A549 (cell line): ENCODE measurements around the gene SIX2. TPM values are rescaled to one million over a fixed set of nuclear protein-coding genes. Genes with fewer than 3 reads are reported as not detected.

Experiments
- ATAC-seq, 2 experiments: fragments of 200-7000 bp in 1 of 2; fragments of >200 bp in 1 of 2; cut with Nextera tagmentation in 1 of 2; cut with Tn5 transposase in 1 of 2; 3 replicates each; pipeline versions ENCODE4 v1.8.0 to v1.9.1; 2018 to 2020; ENCODE audit warnings: mild to moderate bottlenecking in 1 of 2, moderate library complexity in 1 of 2
- CTCF ChIA-PET: fragments of 300-600 bp; sonication (Branson Sonifier 250); formaldehyde crosslinking; extraction: SDS; loops from one replicate; lab custom pipeline; 2021; ENCODE audit warnings: antibody characterized with exemption, inconsistent platforms; lab: Yijun Ruan, JAX
- POLR2A ChIA-PET: fragments of 350-600 bp; formaldehyde crosslinking; extraction: SDS; loops from one replicate; lab custom pipeline; 2021; ENCODE audit warnings: antibody characterized with exemption, inconsistent platforms; lab: Yijun Ruan, JAX
- DNase-seq, 2 experiments: peaks; one replicate each; pipeline versions ENCODE4 v3.0.0 to v3.0.0-alpha.2; 2011 to 2016; ENCODE audit warnings: low read depth in 1 of 2, low spot score in 1 of 2
- FAIRE-seq: peaks from 2 replicates; lab custom pipeline; 2011; peaks lifted over from hg19 to GRCh38; lab: Jason Lieb, UNC
- H3K27ac ChIP-seq, 2 experiments: fragments of >200 bp; sonication (Bioruptor Twin); formaldehyde crosslinking; 3 replicates each; pipeline ENCODE4 v1.5.1; 2016 to 2017
- H3K4me1 ChIP-seq: fragments of >200 bp; sonication (Bioruptor Twin); formaldehyde crosslinking; 3 replicates; pipeline ENCODE4 v1.6.1; 2016
- H3K4me2 ChIP-seq: fragments of >200 bp; sonication (Bioruptor Twin); formaldehyde crosslinking; 3 replicates; pipeline ENCODE4 v1.6.1; 2016
- H3K4me3 ChIP-seq: fragments of >200 bp; sonication (Bioruptor Twin); formaldehyde crosslinking; 3 replicates; pipeline ENCODE4 v1.5.1; 2016
- H3K9me3 ChIP-seq: fragments of >200 bp; sonication (Bioruptor Twin); formaldehyde crosslinking; 3 replicates; pipeline ENCODE4 v1.6.1; 2016
- ATOH8 ChIP-seq: fragments of 250-450 bp; sonication (Bioruptor Pico); IDR thresholded peaks from 2 replicates; pipeline ENCODE4 v1.5.0; 2020; ENCODE audit warnings: low read depth, mild to moderate bottlenecking, moderate library complexity
- CBX2 ChIP-seq: fragments of 200-600 bp; sonication (generic); IDR thresholded peaks from 2 replicates; pipeline ENCODE4 v1.6.1; 2016; ENCODE audit warnings: low read depth, mild to moderate bottlenecking, borderline replicate concordance
- CBX8 ChIP-seq: fragments of 200-600 bp; sonication (generic); IDR thresholded peaks from 2 replicates; pipeline ENCODE4 v1.6.1; 2016
- CEBPB ChIP-seq, 2 experiments: fragments of >200 bp in 1 of 2; sonication (Bioruptor Twin) in 1 of 2; formaldehyde crosslinking in 1 of 2; IDR thresholded peaks; 2 replicates each; pipeline ENCODE4 v1.6.1; 2012 to 2016
- CTCF ChIP-seq: fragments of >200 bp; sonication (Bioruptor Twin); formaldehyde crosslinking; IDR thresholded peaks from 3 replicates; pipeline ENCODE4 v1.5.1; 2016
- E2F6 ChIP-seq: IDR thresholded peaks from 2 replicates; pipeline ENCODE4 v1.6.1; 2012; ENCODE audit warnings: low read depth, borderline replicate concordance
- ESRRA ChIP-seq: fragments of 150-350 bp; IDR thresholded peaks from 2 replicates; pipeline ENCODE4 v1.6.1; 2014; ENCODE audit warnings: mild to moderate bottlenecking, low read length, borderline replicate concordance
- FOXS1 ChIP-seq: fragments of 250-450 bp; sonication (Bioruptor Pico); IDR thresholded peaks from 2 replicates; pipeline ENCODE4 v1.5.0; 2020; ENCODE audit warnings: mild to moderate bottlenecking, moderate library complexity
- HDAC2 ChIP-seq: fragments of 200-600 bp; sonication (generic); IDR thresholded peaks from 2 replicates; pipeline ENCODE4 v1.6.1; 2016
- HMGXB4 ChIP-seq: fragments of 250-450 bp; sonication (Bioruptor Pico); IDR thresholded peaks from 2 replicates; pipeline ENCODE4 v1.5.0; 2021; ENCODE audit warnings: mild to moderate bottlenecking, moderate library complexity, borderline replicate concordance
- KDM1A ChIP-seq: fragments of 200-600 bp; sonication (generic); IDR thresholded peaks from 2 replicates; pipeline ENCODE4 v1.6.1; 2016; ENCODE audit warnings: low read depth, mild to moderate bottlenecking
- KDM5A ChIP-seq: fragments of 200-600 bp; sonication (generic); IDR thresholded peaks from 2 replicates; pipeline ENCODE4 v1.6.1; 2016; ENCODE audit warnings: antibody characterized with exemption, mild to moderate bottlenecking
- MAX ChIP-seq: IDR thresholded peaks from 2 replicates; pipeline ENCODE4 v1.6.1; 2012
- MAZ ChIP-seq: fragments of 150-350 bp; IDR thresholded peaks from 2 replicates; pipeline ENCODE4 v1.6.1; 2014; ENCODE audit warnings: antibody characterized with exemption, low read depth, low read length, borderline replicate concordance
- NPAS2 ChIP-seq: fragments of 250-450 bp; sonication (Bioruptor Pico); IDR thresholded peaks from 2 replicates; pipeline ENCODE4 v1.8.0; 2022; ENCODE audit warnings: mild to moderate bottlenecking, moderate library complexity, borderline replicate concordance
- NR3C1 ChIP-seq: fragments of >200 bp; sonication (Bioruptor Twin); formaldehyde crosslinking; IDR thresholded peaks from 3 replicates; pipeline ENCODE4 v1.6.1; 2017
- POLR2A ChIP-seq: IDR thresholded peaks from 2 replicates; pipeline ENCODE4 v1.6.1; 2012; ENCODE audit warnings: mild to moderate bottlenecking, low read length
- RAD21 ChIP-seq, 2 experiments: fragments of >200 bp in 1 of 2; sonication (Bioruptor Twin) in 1 of 2; formaldehyde crosslinking in 1 of 2; IDR thresholded peaks in 1 of 2; conservative IDR thresholded peaks in 1 of 2; 2 replicates in 1 of 2; 3 replicates in 1 of 2; pipeline ENCODE4 v1.6.1; 2012 to 2018; ENCODE audit warnings: inconsistent platforms in 1 of 2
- RARB ChIP-seq: fragments of 250-450 bp; sonication (Bioruptor Pico); IDR thresholded peaks from 2 replicates; pipeline ENCODE4 v1.8.0; 2021; ENCODE audit warnings: mild to moderate bottlenecking, moderate library complexity
- RCOR1 ChIP-seq: fragments of 150-350 bp; IDR thresholded peaks from 2 replicates; pipeline ENCODE4 v1.6.1; 2014; ENCODE audit warnings: antibody characterized with exemption, low read length, low read depth
- RFX5 ChIP-seq: fragments of 450-650 bp; IDR thresholded peaks from 2 replicates; pipeline ENCODE4 v1.7.1; 2014; ENCODE audit warnings: antibody characterized with exemption, mild to moderate bottlenecking, moderate library complexity
- SMC3 ChIP-seq: fragments of >200 bp; sonication (Bioruptor Twin); formaldehyde crosslinking; IDR thresholded peaks from 3 replicates; pipeline ENCODE4 v1.6.1; 2018; ENCODE audit warnings: inconsistent platforms
- SREBF2 ChIP-seq: fragments of 450-650 bp; IDR thresholded peaks from 2 replicates; pipeline ENCODE4 v1.6.1; 2014; ENCODE audit warnings: mild to moderate bottlenecking, moderate library complexity
- TFCP2L1 ChIP-seq: fragments of 250-450 bp; sonication (Bioruptor Pico); IDR thresholded peaks from 2 replicates; pipeline ENCODE4 v1.5.0; 2021; ENCODE audit warnings: mild to moderate bottlenecking
- USF2 ChIP-seq: fragments of 450-650 bp; IDR thresholded peaks from 2 replicates; pipeline ENCODE4 v1.6.1; 2014; ENCODE audit warnings: antibody characterized with exemption
- ZNF302 ChIP-seq: fragments of 250-450 bp; sonication (Bioruptor Pico); IDR thresholded peaks from 2 replicates; pipeline ENCODE4 v1.9.0; 2021; ENCODE audit warnings: inconsistent platforms, mild to moderate bottlenecking, moderate library complexity
- WGBS: methylation state at CpG from one replicate; pipeline ENCODE4 v1.1.6; 2017; ENCODE audit errors: missing lambda C conversion rate; 5-methylcytosine and 5-hydroxymethylcytosine counted together
- polyA plus RNA-seq, 4 experiments: library from polyadenylated mRNA; depleted of rRNA in 3 of 4; stranded (reverse); fragments of >200 nt; fragmentation: RNase III in 1 of 4; extraction: RNeasy Plus Mini Kit Qiagen cat#74134 plus additional on column Dnase treatment in 1 of 4; gene quantifications; 2 replicates in 3 of 4; 3 replicates in 1 of 4; pipeline ENCODE4 v1.2.3, GENCODE V29; 2011 to 2017

Gene SIX2
- polyA plus RNA-seq, 2 of the 4 experiments (the other 2 are of a cell fraction): 0.10 to 0.15 TPM

GRCh38 chr2:44956843-44957242 is 52.4 kb downstream of the SIX2 start:
- ChIA-PET POLR2A (no interaction called here), CTCF (interaction anchor here (0.8 to 8.9 kb wide), 38 partner anchors 8 to 913 kb away, joined by 3 to 184 read pairs (median 9); partner anchors contain the start of gene CAMKMT)
- H3K4me2 ChIP-seq: no peak overlapping the region
- no peak for DNase-seq
- WGBS: 79% methylated on average over 1 of the region's 1 CpG
- H3K9me3 ChIP-seq: no peaks in the 10 kb centered on the region
- peak overlapping the region in 1 of 2 experiments; percentile 71; a peak in 1 of 6 replicates for H3K27ac ChIP-seq
- TF ChIP-seq RCOR1 (no peak), MAX (no peak), ZNF302 (CRISPR knock-in tag) (no peak), NR3C1 (no peak), RARB (no peak), HMGXB4 (CRISPR knock-in tag) (no peak), USF2 (no peak), NPAS2 (no peak)
- TF ChIP-seq, all 56 proteins: peak for 0
- no peak for FAIRE-seq
- no peak for ATAC-seq
- Histone ChIP-seq H3K4me1 (peaks cover 24% of the 10 kb centered on the region), H3K4me3 (no peak overlapping the region)

GRCh38 chr2:44955593-44956392 is 53.5 kb downstream of the SIX2 start:
- CTCF ChIA-PET: interaction anchor here (0.5 to 8.9 kb wide), 113 partner anchors 9 to 1083 kb away, joined by 3 to 184 read pairs (median 4); partner anchors contain the start of gene CAMKMT
- 13% methylated on average over 28 of the region's 38 CpGs for WGBS

More at GRCh38 chr2:44955593-44956392, 53.5 kb downstream of the SIX2 start:
- no peak for FAIRE-seq
- Histone ChIP-seq H3K4me1 (peaks cover 25% of the 10 kb centered on the region), H3K4me3 (peak overlapping the region; percentile 36)
- DNase-seq: peak; percentile 79
- TF ChIP-seq RFX5 (no peak), CEBPB (IDR thresholded peaks at IDR 0.05) (no peak), POLR2A (no peak), CBX8 (no peak), ESRRA (no peak), ATOH8 (CRISPR knock-in tag) (no peak), E2F6 (peak; percentile 72; the same call in 1 of the 2 replicates), MAZ (no peak), SREBF2 (no peak), TFCP2L1 (CRISPR knock-in tag) (no peak), NR3C1 (no peak), MAX (peak; percentile 98), CTCF (peak; percentile 98), FOXS1 (CRISPR knock-in tag) (no peak), USF2 (no peak), CBX2 (no peak), KDM1A (no peak), KDM5A (no peak; the same call in 1 of the 2 replicates), HDAC2 (peak; percentile 81; the same call in 1 of the 2 replicates), SMC3 (peak; percentile 98), RAD21 (conservative IDR thresholded peaks at IDR 0.05 in 1 of 2, IDR thresholded peaks at IDR 0.05 in 1 of 2) (peak; percentile 98 to 99)
- TF ChIP-seq, all 56 proteins: peak for 6
- H3K4me2 ChIP-seq: peak overlapping the region; percentile 94
- POLR2A ChIA-PET: interaction anchor here (1.6 kb wide), 1 partner anchor 476 kb away, joined by 5 read pairs; no protein-coding TSS in a partner anchor
- H3K9me3 ChIP-seq: no peaks in the 10 kb centered on the region
- peak overlapping the region; percentile 64 to 71; a peak in 4 of 6 replicates for H3K27ac ChIP-seq
- ATAC-seq: peak; percentile 75 to 87
